Activated naive CD4-positive, alpha-beta T cell (primary cell): ENCODE measurements around the gene ANKRD55.
"Not testable (repeated sequence)": the region's sequence is repeated elsewhere in the genome, so short reads cannot be mapped to it uniquely, and the experiment has no call there.

Source experiments
- DNase-seq, 4 experiments: peaks; one replicate each; lab custom pipeline; 2025; lab: John Stamatoyannopoulos, UW

The ANKRD55 gene

DNA sequence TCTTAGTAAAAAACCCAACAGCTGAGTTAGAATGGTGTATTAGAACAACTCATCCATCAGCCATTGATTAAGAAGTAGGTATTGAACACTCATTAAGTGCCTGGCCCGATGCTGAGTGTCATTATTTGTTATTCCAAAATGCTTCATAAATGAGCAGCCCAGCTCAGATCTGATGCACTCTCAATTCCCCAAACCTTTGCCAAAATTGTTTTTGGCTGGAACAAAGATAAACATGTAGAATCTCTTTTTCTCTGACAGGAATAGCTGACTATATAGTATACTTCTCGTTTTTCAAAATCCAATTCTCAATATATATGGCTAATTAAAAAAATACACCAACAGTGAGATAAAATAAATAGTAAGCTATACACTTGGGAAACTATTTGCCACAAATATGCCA, 20.0 kb upstream of the ANKRD55 start:
- no peak for DNase-seq

- DNase-seq: no peak
These were observed 18.9 kb upstream of the ANKRD55 start for GRCh38 chr5:56251918-56252553.

- DNase-seq: no peak
These were observed 18.3 kb upstream of the ANKRD55 start for GRCh38 chr5:56251440-56251839.

GRCh38 chr5:56250011-56250410, 16.9 kb upstream of the ANKRD55 start:
- no peak for DNase-seq

DNA sequence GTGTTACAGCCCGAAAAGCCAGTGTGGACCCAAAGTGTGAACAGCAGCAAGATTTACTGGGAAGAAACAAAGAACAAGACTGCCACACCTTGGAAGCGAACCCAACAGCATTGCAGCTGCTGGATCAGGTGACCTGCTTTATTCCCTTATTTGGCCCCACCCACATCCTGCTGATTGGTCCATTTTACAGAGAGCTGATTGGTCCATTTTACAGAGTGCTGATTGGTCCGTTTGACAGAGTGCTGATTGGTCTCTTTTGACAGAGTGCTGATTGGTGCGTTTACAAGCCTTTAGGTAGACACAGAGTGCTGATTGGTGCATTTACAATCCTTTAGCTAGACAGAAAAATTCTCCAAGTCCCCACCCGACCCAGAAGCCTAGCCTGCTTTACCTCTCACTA, 16.0 kb upstream of the ANKRD55 start:
- not testable (repeated sequence) for DNase-seq

- no peak for DNase-seq
These were observed 14.5 kb upstream of the ANKRD55 start for GRCh38 chr5:56247592-56247991.

DNA sequence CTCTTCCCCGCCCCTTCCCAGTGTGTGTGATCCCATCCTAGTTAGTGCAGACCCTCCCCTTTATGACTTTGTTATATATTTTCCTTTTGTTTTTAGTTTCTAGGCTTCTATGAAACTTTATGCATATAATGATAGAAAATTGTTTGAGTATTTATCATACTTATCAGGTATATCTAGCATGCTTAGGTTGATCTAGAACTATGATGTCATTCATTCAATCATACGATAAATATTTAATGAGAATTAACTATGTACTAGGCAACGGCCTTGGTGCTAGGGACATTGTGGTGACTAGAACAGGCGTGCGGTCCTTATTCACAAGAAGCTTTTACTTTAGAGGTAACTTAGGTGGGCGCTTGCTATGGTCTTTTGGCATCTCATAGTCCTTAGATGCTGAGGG, 13.6 kb upstream of the ANKRD55 start:
- DNase-seq: no peak

DNA sequence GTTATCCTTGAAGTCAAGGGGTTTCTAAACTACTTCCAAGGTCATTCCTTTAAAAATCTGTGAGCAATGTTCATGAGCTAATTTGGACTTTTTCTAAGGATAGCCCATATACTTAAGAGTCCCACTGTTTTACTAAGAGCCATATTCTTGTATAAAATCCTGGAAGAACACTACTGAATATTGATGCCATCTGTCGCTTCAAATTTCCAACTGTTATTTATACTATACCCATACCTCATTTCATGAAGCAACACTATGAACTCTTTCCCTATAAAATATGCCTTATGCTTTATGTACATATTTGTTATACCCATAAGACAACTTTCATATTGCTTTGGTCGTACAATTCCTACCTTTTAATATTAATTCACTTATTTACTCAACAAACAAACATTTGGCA, 12.4 kb upstream of the ANKRD55 start:
- DNase-seq: no peak

DNA sequence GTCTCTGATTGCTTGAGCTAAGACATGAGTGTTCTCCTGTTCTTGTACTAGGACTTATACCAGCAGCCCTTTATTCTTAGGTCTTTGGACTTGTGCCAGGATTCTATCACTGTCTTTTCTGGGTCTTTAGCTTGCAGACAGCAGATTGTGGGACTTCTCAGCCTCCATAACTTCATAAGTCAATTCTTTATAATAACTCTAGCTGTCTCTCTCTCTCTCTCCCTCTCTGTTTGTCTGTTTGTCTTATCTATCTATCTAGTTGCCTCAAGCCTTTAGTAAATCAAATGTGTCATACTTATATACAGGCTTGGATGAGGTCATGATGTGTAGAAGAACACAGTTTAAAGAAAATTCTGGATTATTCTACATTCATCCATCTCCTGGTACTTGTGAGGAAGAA, 11.5 kb upstream of the ANKRD55 start:
- DNase-seq: no peak

DNA sequence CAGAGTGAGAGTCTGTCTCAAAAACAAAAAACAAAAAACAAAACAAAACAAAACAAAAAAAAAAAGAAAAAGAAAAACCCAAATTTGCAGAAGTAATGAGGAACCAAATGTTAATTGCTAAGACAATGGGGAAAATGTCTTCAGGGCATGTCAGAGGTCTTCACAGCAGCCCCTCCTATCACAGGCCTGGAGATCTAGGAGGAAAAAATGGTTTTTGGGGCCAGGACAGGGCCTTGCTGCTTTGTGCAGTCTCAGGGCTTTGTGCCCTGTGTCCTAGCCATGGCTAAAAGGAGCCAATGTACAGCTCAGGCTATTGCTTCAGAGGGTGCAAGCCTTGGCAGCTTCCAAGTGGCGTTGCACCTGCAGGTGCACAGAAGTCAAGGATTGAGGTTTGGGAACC, 9.1 kb upstream of the ANKRD55 start:
- DNase-seq: not testable (repeated sequence)

GRCh38 chr5:56232538-56232937, 592 bp downstream of the ANKRD55 start:
- DNase-seq: no peak

DNA sequence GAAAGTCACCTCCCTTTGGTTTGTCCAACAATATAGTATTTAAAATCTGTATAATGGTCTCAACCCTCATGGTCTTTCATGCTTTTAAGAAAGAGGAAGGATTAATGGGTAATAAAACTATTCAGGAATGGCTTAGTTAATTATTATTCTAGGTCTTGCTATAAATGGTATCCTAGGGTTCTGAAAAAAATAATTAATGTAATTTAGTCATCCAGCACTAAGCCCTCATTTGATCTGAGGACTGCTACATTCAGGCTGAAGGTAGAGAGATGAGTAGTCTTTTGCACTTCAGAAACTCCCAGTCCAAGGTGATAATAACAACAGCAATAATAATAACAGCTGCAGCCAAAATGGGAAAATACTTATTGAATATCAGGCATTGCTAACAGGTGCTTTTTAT, 2.6 kb downstream of the ANKRD55 start:
- no peak for DNase-seq

GRCh38 chr5:56229111-56229510, 4.0 kb downstream of the ANKRD55 start:
- DNase-seq: no peak

GRCh38 chr5:56228631-56229030, 4.5 kb downstream of the ANKRD55 start:
- DNase-seq: no peak

DNA sequence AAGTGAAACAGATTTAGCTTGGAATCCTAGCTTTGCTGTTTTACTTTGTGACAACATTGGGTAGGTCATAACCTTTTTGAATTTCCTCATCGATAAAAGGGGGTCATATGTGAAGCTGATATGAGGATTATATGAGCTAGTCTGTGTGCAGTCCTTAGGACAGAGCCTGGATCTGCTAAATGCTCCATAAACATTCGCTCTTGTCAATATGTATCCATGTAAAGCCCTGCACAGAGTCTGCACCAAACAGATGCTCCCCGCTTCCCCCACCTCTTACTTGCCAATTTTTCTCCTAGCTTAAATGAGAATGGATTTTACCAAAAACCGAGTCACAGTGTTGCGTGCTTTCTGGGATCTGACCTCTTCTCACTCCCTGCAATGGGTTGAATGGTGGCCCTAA, 5.4 kb downstream of the ANKRD55 start:
- DNase-seq: no peak

- DNase-seq: not testable (repeated sequence)
These were observed 9.8 kb downstream of the ANKRD55 start for GRCh38 chr5:56223298-56223697.

- not testable (repeated sequence) for DNase-seq
These were observed 11.5 kb downstream of the ANKRD55 start for GRCh38 chr5:56221601-56222000.

DNA sequence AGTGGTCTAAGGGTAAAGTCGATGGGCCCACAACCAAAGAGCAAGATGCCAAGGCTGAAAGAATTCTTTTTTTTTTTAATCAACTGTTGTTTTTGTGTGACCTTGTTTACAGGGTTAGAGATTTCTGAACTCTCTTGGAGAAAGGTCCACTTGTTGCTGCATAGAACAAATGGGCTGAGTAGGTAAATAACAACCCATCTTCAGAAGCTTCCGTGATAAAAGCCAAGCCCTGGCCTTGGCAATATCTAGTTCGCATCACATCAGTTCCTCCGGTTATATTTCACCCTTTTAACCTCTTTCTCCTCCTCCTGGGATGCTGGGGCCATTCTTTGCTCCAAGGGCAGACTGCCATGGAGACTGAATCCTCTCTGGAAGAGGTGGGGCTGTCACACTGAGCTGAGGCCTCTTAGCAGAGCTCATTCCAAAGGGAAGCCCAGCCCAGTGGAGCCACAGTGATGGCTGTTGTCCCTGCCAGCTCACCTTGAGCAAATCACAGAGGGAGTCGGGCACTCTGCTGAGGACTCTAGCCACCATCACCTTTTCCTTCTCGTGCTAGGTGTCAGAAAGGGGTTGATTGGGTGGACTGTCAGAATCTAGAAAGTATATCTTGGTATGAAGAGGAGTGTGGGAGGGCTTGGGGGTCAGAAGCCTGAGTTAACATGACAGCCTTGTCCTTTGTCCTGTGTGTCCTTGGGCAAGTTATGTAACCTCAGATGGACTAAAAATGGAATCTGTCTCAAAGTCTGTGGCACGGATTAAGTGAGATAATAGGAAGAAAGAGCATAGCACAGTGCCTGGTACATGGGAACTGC, 17.9 kb downstream of the ANKRD55 start:
- no peak for DNase-seq

DNA sequence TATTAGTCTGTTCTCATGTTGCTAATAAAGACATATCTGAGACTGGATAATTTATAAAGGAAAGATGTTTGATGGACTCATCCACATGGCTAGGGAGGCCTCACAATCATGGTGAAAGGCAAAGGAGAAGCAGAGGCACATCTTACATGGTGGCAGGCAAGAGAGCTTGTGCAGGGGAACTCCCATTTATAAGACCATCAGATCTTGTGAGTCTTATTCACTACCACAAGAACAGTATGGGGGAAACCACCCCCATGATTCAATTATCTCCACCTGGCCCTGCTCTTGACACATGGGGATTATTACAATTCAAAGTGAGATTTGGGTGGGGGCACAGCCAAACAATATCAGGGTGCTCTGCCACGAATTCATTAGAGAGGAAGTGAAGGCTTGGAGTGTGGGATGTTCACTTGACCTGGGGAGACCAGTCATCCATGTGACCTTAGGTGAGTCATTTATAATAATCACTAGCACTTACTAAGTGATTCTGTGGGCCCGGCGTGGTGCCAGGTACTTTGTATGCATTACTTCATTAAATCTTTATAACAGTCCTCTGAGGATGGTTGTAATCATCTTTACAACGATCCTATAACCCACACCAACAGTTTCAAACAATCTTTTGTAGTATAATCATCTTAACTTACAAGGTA, 19.1 kb downstream of the ANKRD55 start:
- not testable (repeated sequence) for DNase-seq

GRCh38 chr5:56212130-56212879, 20.8 kb downstream of the ANKRD55 start:
- DNase-seq: no peak

GRCh38 chr5:56211298-56211865, 21.7 kb downstream of the ANKRD55 start:
- DNase-seq: no peak

- no peak for DNase-seq
These were observed 24.4 kb downstream of the ANKRD55 start for GRCh38 chr5:56208681-56209080.
